Measurements from ENCODE around the gene IGF2BP2. TPM values are rescaled to one million over a fixed set of nuclear protein-coding genes. Genes with fewer than 3 reads are reported as not detected.
"Not testable (repeated sequence)": the region's sequence is repeated elsewhere in the genome, so short reads cannot be mapped to it uniquely, and the experiment has no call there.

Gene IGF2BP2
- total and polyA plus RNA-seq, 4 donors, result 0.18 to 17.5 (median 6.1) TPM

DNA sequence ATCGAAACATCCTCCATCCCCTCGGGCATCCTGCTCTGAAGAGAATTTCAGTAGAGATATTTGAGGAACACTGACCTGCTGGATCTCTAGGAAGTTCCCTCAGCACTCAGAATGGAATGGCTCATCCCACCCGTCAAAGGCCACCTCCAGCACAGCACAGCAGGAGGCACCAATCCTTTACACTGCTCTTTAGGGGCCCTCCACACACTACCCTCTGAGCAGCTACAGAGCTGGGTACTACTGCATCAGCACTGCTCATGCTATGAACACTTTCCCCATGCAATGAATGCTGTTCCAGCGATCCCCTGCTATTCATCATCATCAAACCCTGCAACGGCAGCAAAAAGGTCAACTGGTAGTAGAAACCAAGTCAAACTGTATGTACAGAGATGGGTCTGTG, 40.5 kb downstream of the IGF2BP2 start:
- WGBS, 2 donors, result 84 to 87% methylated on average over 5 of the region's 5 CpGs

DNA sequence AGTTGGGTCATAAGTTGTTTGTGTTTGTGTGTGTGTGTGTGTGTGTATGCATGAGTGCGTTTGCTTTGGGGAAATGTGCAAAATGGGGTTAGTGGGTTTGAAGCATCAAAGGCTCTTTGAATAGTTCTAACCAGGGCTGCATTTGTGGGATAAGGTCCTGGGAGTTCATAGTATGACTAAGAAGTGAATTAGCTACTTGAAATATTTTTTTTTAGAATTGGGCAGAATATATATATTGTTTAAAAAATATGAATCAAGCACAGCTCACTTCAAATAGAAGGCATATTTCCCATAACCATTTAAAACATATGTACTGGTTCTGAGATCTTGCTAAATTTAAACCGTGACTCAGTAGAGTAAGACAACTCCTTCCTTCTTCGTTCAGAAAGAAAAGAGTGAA, 43.1 kb downstream of the IGF2BP2 start:
- Histone ChIP-seq H3K4me3 (ENCODE audit: low read length in 2 of 2) (no peak overlapping the region), H3K27ac (ENCODE audit: low read depth in 1 of 2, low read length in 2 of 2) (no peak overlapping the region), H3K36me3 (ENCODE audit: control insufficient read depth in 1 of 2, insufficient read depth in 2 of 2, low read length in 1 of 2) (no peaks in the 10 kb centered on the region), H3K27me3 (ENCODE audit: control insufficient read depth in 1 of 2, insufficient read depth in 2 of 2, low read length in 1 of 2) (no peaks in the 10 kb centered on the region), H3K9me3 (ENCODE audit: control insufficient read depth, low read length) (no peaks in the 10 kb centered on the region), H3K4me1 (ENCODE audit: control insufficient read depth in 1 of 2, insufficient read depth in 2 of 2, low read length in 2 of 2) (no peaks in the 10 kb centered on the region)
- ATAC-seq (ENCODE audit: low FRiP score) (no peak), DNase-seq (no peak)
- intact Hi-C loops (cut with DNase I), result no loop called here
- 56 to 63% methylated on average over 3 of the region's 3 CpGs for WGBS, 2 donors

More for the DNA sequence above, 40.5 kb downstream of the IGF2BP2 start:
- Histone ChIP-seq H3K36me3 (ENCODE audit: control insufficient read depth in 1 of 2, insufficient read depth in 2 of 2, low read length in 1 of 2) (no peaks in the 10 kb centered on the region), H3K27me3 (ENCODE audit: control insufficient read depth in 1 of 2, insufficient read depth in 2 of 2, low read length in 1 of 2) (no peaks in the 10 kb centered on the region), H3K4me1 (ENCODE audit: control insufficient read depth in 1 of 2, insufficient read depth in 2 of 2, low read length in 2 of 2) (no peaks in the 10 kb centered on the region), H3K9me3 (ENCODE audit: control insufficient read depth, low read length) (no peaks in the 10 kb centered on the region), H3K27ac (ENCODE audit: low read depth in 1 of 2, low read length in 2 of 2) (no peak overlapping the region), H3K4me3 (ENCODE audit: low read length in 2 of 2) (no peak overlapping the region)
- DNase-seq (no peak), ATAC-seq (ENCODE audit: low FRiP score) (no peak)
- intact Hi-C loops (cut with DNase I), result no loop called here

DNA sequence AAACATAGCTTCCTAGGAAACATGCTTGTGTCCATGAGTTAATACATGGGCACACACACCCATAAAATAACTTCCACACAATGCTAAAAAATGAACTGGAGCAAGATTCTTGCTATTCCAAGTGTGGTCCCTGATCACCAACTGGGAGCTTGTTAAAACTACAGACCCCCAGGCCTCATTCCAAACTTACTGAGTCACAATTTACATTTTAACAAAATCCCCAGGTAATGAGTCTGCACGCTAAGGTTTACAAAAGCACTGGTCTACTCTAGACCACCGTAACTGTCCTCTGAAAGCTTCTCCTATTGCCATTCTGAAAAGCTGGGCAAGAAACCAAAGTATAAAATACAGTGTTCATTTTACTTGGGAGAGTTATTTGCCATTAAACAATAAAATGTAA, 45.4 kb downstream of the IGF2BP2 start:
- no peaks in the 10 kb centered on the region for H3K9me3 ChIP-seq (ENCODE audit: control insufficient read depth, low read length)
- WGBS, 2 donors, result 93 to 95% methylated on average over 2 of the region's 2 CpGs
- no peak for ATAC-seq (ENCODE audit: low FRiP score)
- H3K27me3 ChIP-seq (ENCODE audit: control insufficient read depth in 1 of 2, insufficient read depth in 2 of 2, low read length in 1 of 2), result no peaks in the 10 kb centered on the region
- H3K36me3 ChIP-seq (ENCODE audit: control insufficient read depth in 1 of 2, insufficient read depth in 2 of 2, low read length in 1 of 2), result no peaks in the 10 kb centered on the region
- intact Hi-C loops (cut with DNase I), result no loop called here
- DNase-seq, result no peak
- H3K27ac ChIP-seq (ENCODE audit: low read depth in 1 of 2, low read length in 2 of 2), result no peak overlapping the region
- no peak overlapping the region for H3K4me3 ChIP-seq (ENCODE audit: low read length in 2 of 2)
- H3K4me1 ChIP-seq (ENCODE audit: control insufficient read depth in 1 of 2, insufficient read depth in 2 of 2, low read length in 2 of 2), result no peaks in the 10 kb centered on the region

DNA sequence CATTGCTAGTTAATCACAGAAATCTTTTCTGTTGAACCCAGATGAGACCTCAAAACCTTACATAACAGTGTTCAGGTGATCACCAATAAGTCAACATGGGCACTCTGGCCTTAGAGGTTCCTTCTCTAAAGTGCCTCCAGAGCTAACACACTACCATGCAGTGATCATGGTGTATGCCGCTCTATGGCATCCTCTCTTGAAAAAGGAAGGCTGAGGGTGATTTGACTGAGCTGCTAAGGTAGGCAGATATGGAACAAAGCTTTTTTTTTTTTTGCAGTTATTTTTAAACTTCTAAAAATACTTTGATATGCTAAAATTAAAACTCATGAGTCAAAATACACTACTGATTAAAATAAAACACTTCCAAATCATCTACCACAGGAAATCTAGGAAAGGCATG, 46.0 kb downstream of the IGF2BP2 start:
- ATAC-seq (ENCODE audit: low FRiP score), result no peak
- no peak for DNase-seq
- Histone ChIP-seq H3K4me3 (ENCODE audit: low read length in 2 of 2) (no peak overlapping the region), H3K9me3 (ENCODE audit: control insufficient read depth, low read length) (no peaks in the 10 kb centered on the region), H3K27ac (ENCODE audit: low read depth in 1 of 2, low read length in 2 of 2) (no peak overlapping the region), H3K36me3 (ENCODE audit: control insufficient read depth in 1 of 2, insufficient read depth in 2 of 2, low read length in 1 of 2) (no peaks in the 10 kb centered on the region), H3K4me1 (ENCODE audit: control insufficient read depth in 1 of 2, insufficient read depth in 2 of 2, low read length in 2 of 2) (no peaks in the 10 kb centered on the region), H3K27me3 (ENCODE audit: control insufficient read depth in 1 of 2, insufficient read depth in 2 of 2, low read length in 1 of 2) (no peaks in the 10 kb centered on the region)
- intact Hi-C loops (cut with DNase I), result no loop called here
- WGBS, 2 donors, result 97 to 100% methylated on average over 1 of the region's 1 CpG

DNA sequence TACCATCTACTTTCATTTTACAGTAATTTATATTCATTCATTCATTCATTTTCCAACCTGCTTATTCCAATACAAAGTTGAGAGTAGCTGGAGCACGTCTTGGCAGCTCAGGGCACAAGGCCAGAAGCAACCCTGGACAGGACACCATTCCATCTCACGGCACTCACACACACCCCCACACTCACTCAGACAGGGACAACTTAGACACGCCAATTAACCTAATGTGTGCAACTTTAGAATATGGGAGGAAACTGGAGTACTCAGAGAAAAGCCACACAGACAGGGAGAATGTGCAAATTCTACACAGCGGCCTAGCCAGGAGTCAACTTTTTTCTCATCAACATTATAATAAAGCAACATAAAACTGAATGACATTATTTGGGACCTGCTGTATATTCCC, 46.7 kb downstream of the IGF2BP2 start:
- intact Hi-C loops (cut with DNase I), result no loop called here
- Histone ChIP-seq H3K36me3 (ENCODE audit: control insufficient read depth in 1 of 2, insufficient read depth in 2 of 2, low read length in 1 of 2) (no peaks in the 10 kb centered on the region), H3K4me3 (ENCODE audit: low read length in 2 of 2) (no peak overlapping the region), H3K27ac (ENCODE audit: low read depth in 1 of 2, low read length in 2 of 2) (no peak overlapping the region), H3K9me3 (ENCODE audit: control insufficient read depth, low read length) (no peaks in the 10 kb centered on the region), H3K4me1 (ENCODE audit: control insufficient read depth in 1 of 2, insufficient read depth in 2 of 2, low read length in 2 of 2) (peaks cover 0 to 1% of the 10 kb centered on the region in 2 donors), H3K27me3 (ENCODE audit: control insufficient read depth in 1 of 2, insufficient read depth in 2 of 2, low read length in 1 of 2) (no peaks in the 10 kb centered on the region)
- DNase-seq (no peak), ATAC-seq (ENCODE audit: low FRiP score) (no peak)
- WGBS, 2 donors, result 76 to 81% methylated on average over 4 of the region's 4 CpGs

DNA sequence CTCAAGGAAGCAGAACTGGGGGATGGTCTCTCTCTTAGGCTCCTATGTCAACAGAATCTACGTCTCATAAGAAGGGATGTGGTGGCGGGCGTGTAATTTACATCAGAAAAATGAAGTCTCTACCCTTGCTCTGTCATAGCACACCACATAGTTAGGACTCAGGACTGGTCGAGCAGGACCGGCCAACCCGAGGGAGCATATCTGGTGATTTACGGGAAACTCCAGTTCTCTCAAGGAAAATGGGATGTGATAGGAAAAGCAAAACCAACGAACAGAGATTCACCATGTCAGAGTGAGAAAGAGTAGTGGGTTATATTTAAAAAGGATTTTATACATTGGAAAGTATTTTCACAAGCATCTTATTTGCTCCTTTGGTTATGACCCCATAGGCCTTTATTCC, 54.7 kb downstream of the IGF2BP2 start:
- H3K4me1 ChIP-seq (ENCODE audit: control insufficient read depth in 1 of 2, insufficient read depth in 2 of 2, low read length in 2 of 2), result peaks cover 0 to 3% of the 10 kb centered on the region in 2 donors
- no peak overlapping the region for H3K4me3 ChIP-seq (ENCODE audit: low read length in 2 of 2)
- no peaks in the 10 kb centered on the region for H3K9me3 ChIP-seq (ENCODE audit: control insufficient read depth, low read length)
- H3K27ac ChIP-seq (ENCODE audit: low read depth in 1 of 2, low read length in 2 of 2), result no peak overlapping the region
- H3K27me3 ChIP-seq (ENCODE audit: control insufficient read depth in 1 of 2, insufficient read depth in 2 of 2, low read length in 1 of 2), result peaks cover 0 to 2% of the 10 kb centered on the region in 2 donors
- DNase-seq (no peak), ATAC-seq (ENCODE audit: low FRiP score) (peak; percentile 24)
- 89 to 91% methylated on average over 8 of the region's 8 CpGs for WGBS, 2 donors
- no peaks in the 10 kb centered on the region for H3K36me3 ChIP-seq (ENCODE audit: control insufficient read depth in 1 of 2, insufficient read depth in 2 of 2, low read length in 1 of 2)
- intact Hi-C loops (cut with DNase I), result no loop called here

DNA sequence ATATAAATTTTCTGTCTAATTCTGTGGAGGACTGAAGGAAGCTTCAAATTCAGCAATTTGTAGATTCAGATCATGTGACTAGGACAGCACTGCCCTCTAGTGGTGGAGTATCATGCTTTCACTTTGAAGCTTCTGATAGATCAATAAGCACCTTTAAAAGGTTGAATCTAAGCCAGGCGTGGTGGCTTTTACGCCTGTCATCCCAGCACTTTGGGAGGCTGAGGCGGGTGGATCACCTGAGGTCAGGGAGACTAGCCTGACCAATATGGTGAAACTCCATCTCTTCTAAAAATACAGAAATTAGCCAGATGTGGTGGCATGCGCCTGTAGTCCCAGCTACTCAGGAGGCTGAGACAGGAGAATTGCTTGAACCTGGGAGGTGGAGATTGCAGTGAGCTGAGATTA, 56.3 kb downstream of the IGF2BP2 start:
- H3K27ac ChIP-seq (ENCODE audit: low read depth in 1 of 2, low read length in 2 of 2), result not testable (repeated sequence)
- WGBS, 2 donors, result 83 to 84% methylated on average over 4 of the region's 4 CpGs

GRCh38 chr3:185767002-185767688, 57.7 kb downstream of the IGF2BP2 start:
- H3K27me3 ChIP-seq (ENCODE audit: control insufficient read depth in 1 of 2, insufficient read depth in 2 of 2, low read length in 1 of 2), result peaks cover 0 to 2% of the 10 kb centered on the region in 2 donors
- ATAC-seq (ENCODE audit: low FRiP score), result no peak
- WGBS, 2 donors, result 62 to 76% methylated on average over 3 of the region's 3 CpGs
- peaks cover 0 to 1% of the 10 kb centered on the region in 2 donors for H3K4me1 ChIP-seq (ENCODE audit: control insufficient read depth in 1 of 2, insufficient read depth in 2 of 2, low read length in 2 of 2)
- no peaks in the 10 kb centered on the region for H3K36me3 ChIP-seq (ENCODE audit: control insufficient read depth in 1 of 2, insufficient read depth in 2 of 2, low read length in 1 of 2)
- no peak for DNase-seq
- H3K27ac ChIP-seq (ENCODE audit: low read depth in 1 of 2, low read length in 2 of 2), result no peak overlapping the region
- intact Hi-C loops (cut with DNase I), result no loop called here
- H3K9me3 ChIP-seq (ENCODE audit: control insufficient read depth, low read length), result no peaks in the 10 kb centered on the region
- H3K4me3 ChIP-seq (ENCODE audit: low read length in 2 of 2), result no peak overlapping the region

More for the DNA sequence above, 56.3 kb downstream of the IGF2BP2 start:
- not testable (repeated sequence) for DNase-seq; H3K36me3 ChIP-seq (ENCODE audit: control insufficient read depth in 1 of 2, insufficient read depth in 2 of 2, low read length in 1 of 2); H3K4me1 ChIP-seq (ENCODE audit: control insufficient read depth in 1 of 2, insufficient read depth in 2 of 2, low read length in 2 of 2); H3K9me3 ChIP-seq (ENCODE audit: control insufficient read depth, low read length); ATAC-seq (ENCODE audit: low FRiP score); H3K27me3 ChIP-seq (ENCODE audit: control insufficient read depth in 1 of 2, insufficient read depth in 2 of 2, low read length in 1 of 2); H3K4me3 ChIP-seq (ENCODE audit: low read length in 2 of 2)
- intact Hi-C loops (cut with DNase I), result loop anchor here in 1 of 2 donors (2.0 kb wide), 1 partner anchor 108 kb away; no protein-coding TSS in a partner anchor

GRCh38 chr3:185766329-185767001, 58.4 kb downstream of the IGF2BP2 start:
- Histone ChIP-seq H3K36me3 (ENCODE audit: control insufficient read depth in 1 of 2, insufficient read depth in 2 of 2, low read length in 1 of 2) (no peaks in the 10 kb centered on the region), H3K27ac (ENCODE audit: low read depth in 1 of 2, low read length in 2 of 2) (no peak overlapping the region), H3K27me3 (ENCODE audit: control insufficient read depth in 1 of 2, insufficient read depth in 2 of 2, low read length in 1 of 2) (peaks cover 0 to 2% of the 10 kb centered on the region in 2 donors), H3K9me3 (ENCODE audit: control insufficient read depth, low read length) (no peaks in the 10 kb centered on the region), H3K4me3 (ENCODE audit: low read length in 2 of 2) (no peak overlapping the region), H3K4me1 (ENCODE audit: control insufficient read depth in 1 of 2, insufficient read depth in 2 of 2, low read length in 2 of 2) (peaks cover 0 to 1% of the 10 kb centered on the region in 2 donors)
- DNase-seq (no peak), ATAC-seq (ENCODE audit: low FRiP score) (no peak)
- intact Hi-C loops (cut with DNase I), result no loop called here
- 73 to 84% methylated on average over 5 of the region's 5 CpGs for WGBS, 2 donors
